Activated CD4-positive, alpha-beta T cell treated with anti-CD3 and anti-CD28 coated beads, Interleukin-2, amount 50 U/mL, for 24 hours (primary cell): ENCODE measurements around the gene FAM78A.
"Not testable (repeated sequence)": the region's sequence is repeated elsewhere in the genome, so short reads cannot be mapped to it uniquely, and the experiment has no call there.

Source experiments
- DNase-seq, 2 donors: peaks; one replicate each; pipeline ENCODE4 v3.0.0-alpha.2; 2020; ENCODE audit warnings: low read depth in 1 of 2, low spot score in 1 of 2

The FAM78A gene

DNA sequence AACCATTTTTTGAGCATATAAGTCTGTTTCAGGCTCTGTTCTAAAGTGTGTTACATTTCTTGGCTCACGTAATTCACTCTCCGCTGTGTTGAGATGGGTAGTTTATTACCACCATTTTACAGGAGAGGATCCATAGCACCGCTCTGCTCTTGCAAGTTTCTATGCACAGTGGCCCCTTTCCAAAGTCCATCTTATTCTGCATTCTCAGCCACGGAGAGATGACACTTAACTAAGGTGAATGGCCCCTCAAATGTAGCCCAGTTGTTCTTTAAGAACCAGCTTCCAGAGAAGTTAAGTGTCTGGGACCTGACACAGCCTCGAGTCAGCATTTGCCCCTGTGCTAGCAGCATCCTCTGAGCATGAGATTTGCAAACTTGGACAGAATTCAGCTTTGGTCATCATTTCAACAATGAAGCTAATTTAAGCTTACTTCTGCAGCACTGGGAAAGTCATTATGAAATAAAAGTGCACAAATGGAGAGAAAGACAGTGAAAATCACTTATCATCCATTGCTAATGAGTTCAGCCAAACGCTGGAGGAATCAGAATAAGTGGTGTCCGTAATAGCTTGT lies 61.9 kb downstream of the FAM78A start:
- DNase-seq: no peak

- not testable (repeated sequence) for DNase-seq
Observed at GRCh38 chr9:131211920-131212319, 64.4 kb downstream of the FAM78A start.
